ENCODE data around the gene TAS2R60. TPM values are rescaled to one million over a fixed set of nuclear protein-coding genes. Genes with fewer than 3 reads are reported as not detected.

The TAS2R60 gene
- total RNA-seq, 1 experiment from 2014 or later: not detected

DNA sequence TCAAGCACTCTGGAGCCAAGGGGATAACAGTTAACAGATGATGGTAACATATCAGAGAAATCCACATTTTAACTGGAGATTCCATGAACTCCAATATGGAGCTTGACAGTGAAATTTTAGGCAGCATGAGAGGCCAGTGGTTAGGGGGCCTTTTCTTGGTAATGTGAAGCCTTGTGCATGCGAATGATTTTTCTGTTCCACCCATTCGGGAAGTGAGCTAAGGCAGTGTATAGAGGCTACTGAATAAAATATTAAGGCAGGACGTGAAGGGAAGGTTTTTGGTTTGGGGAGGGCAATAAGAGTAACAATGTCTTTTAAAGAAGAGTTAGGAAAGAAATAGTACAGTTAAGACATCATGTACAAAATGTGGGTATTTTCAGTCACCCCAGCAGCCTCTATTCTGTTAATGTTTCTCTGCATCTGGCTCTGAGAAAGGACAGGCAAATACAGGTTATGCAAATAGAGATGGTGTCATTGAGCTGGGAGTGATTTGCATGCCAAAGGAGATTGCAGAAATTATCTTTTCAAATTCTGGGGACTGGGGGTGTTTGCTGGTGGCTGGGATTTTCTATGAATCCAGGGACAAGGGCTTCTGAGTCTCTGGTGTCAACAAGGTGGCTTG lies 6.8 kb upstream of the TAS2R60 start:
- H4K91ac ChIP-seq (ENCODE audit: insufficient read length, low read depth, low read length): no peak overlapping the region
- H3K4me1 Mint-ChIP-seq: peaks cover 21% of the 10 kb centered on the region in 2 experiments
- H3K23me2 ChIP-seq (ENCODE audit: insufficient read length, low read depth, low read length, poor library complexity, severe bottlenecking): no peaks in the 10 kb centered on the region
- H3K36me3 Mint-ChIP-seq (ENCODE audit: insufficient read depth in 1 of 3, low read depth in 3 of 3): no peaks in the 10 kb centered on the region; a peak in 1 of 7 replicates
- no peak overlapping the region for H4K5ac ChIP-seq (ENCODE audit: insufficient read length, low read depth, low read length)
- no peak overlapping the region for H2BK15ac ChIP-seq (ENCODE audit: low read depth, low read length)
- H3K4me3 Mint-ChIP-seq: peak overlapping the region in 1 of 2 experiments; percentile 13; a peak in 1 of 5 replicates
- no CpG with 5 or more reads among the region's 3 CpGs for WGBS (ENCODE audit: extremely low coverage, insufficient read length, low lambda C conversion rate)
- H3K27ac Mint-ChIP-seq: peak overlapping the region in 1 of 3 experiments; percentile 2; a peak in 2 of 7 replicates
- H3K9me3 Mint-ChIP-seq: no peaks in the 10 kb centered on the region
- H3K18ac ChIP-seq (ENCODE audit: insufficient read length, low read depth, low read length): no peak overlapping the region
- TF ChIP-seq CTCF (conservative IDR thresholded peaks at IDR 0.05): no peak
- H3K79me2 ChIP-seq (ENCODE audit: insufficient read depth, low read length): no peaks in the 10 kb centered on the region
- no peak overlapping the region for H2BK12ac ChIP-seq (ENCODE audit: insufficient read length, low read depth, low read length)
- H3K4me2 ChIP-seq (ENCODE audit: insufficient read depth, insufficient read length, low read length): peak overlapping the region; percentile 11
- H3K79me1 ChIP-seq (ENCODE audit: insufficient read depth, low read depth, low read length, poor library complexity, severe bottlenecking): no peaks in the 10 kb centered on the region
- H3K9ac ChIP-seq (ENCODE audit: extremely low read depth, insufficient read length, low read length): no peak overlapping the region
- no peak overlapping the region for H3K23ac ChIP-seq (ENCODE audit: insufficient read length, low read depth, low read length)
- DNase-seq: no peak
- H2BK120ac ChIP-seq (ENCODE audit: low read depth, low read length, poor library complexity, severe bottlenecking): no peak overlapping the region
- H2AK5ac ChIP-seq (ENCODE audit: insufficient read length, low read length): no peak overlapping the region
- no peak overlapping the region for H2BK20ac ChIP-seq (ENCODE audit: low read depth, low read length, poor library complexity, severe bottlenecking)
- no peak overlapping the region for H4K8ac ChIP-seq (replicated peaks; ENCODE audit: insufficient read length, low read depth, low read length)
- H2AFZ ChIP-seq (ENCODE audit: low read length): no peak overlapping the region
- H3K27me3 Mint-ChIP-seq (ENCODE audit: low read depth): no peaks in the 10 kb centered on the region; the same call in none of the 2 replicates
- H3K27ac ChIP-seq (ENCODE audit: insufficient read length, low read depth, low read length): no peak overlapping the region
- no peak overlapping the region for H2BK5ac ChIP-seq (ENCODE audit: insufficient read length, low read length)
- H4K20me1 ChIP-seq (ENCODE audit: control insufficient read depth, insufficient read depth, insufficient read length): no peaks in the 10 kb centered on the region
- H3K27me3 ChIP-seq (ENCODE audit: insufficient read depth, low read length): no peaks in the 10 kb centered on the region
- H3K9me3 ChIP-seq (ENCODE audit: control insufficient read depth, low read depth, low read length): no peaks in the 10 kb centered on the region
- H3K56ac ChIP-seq (ENCODE audit: insufficient read length, low read depth, low read length): no peak overlapping the region
- H3K4me1 ChIP-seq (ENCODE audit: insufficient read depth, low read length): peaks cover 7% of the 10 kb centered on the region; the same call in 1 of the 2 replicates
- no peak overlapping the region for H3K4ac ChIP-seq (ENCODE audit: low read depth, low read length)
- H3K14ac ChIP-seq (ENCODE audit: insufficient read depth, low read length): no peak overlapping the region
- H3T11ph ChIP-seq (ENCODE audit: low read length): no peak overlapping the region
